GM04503 (cell line): ENCODE results near the gene OPCML.

ENCODE experiments used
- DNase-seq: peaks from one replicate; pipeline ENCODE4 v3.0.0-alpha.2; 2012; ENCODE audit warnings: low read depth

The OPCML gene

GRCh38 chr11:132888226-132888625 is 644.1 kb downstream of the OPCML start:
- DNase-seq = no peak

GRCh38 chr11:132886335-132886734 is 646.0 kb downstream of the OPCML start:
- DNase-seq = no peak

- no peak for DNase-seq
Observed at GRCh38 chr11:132883241-132883640, 649.1 kb downstream of the OPCML start.

GRCh38 chr11:132881622-132882021 is 650.7 kb downstream of the OPCML start:
- DNase-seq = no peak

- DNase-seq = no peak
Observed at GRCh38 chr11:132878111-132878510, 654.2 kb downstream of the OPCML start.

- no peak for DNase-seq
Observed at GRCh38 chr11:132876705-132877104, 655.6 kb downstream of the OPCML start.

GRCh38 chr11:132876239-132876638 is 656.1 kb downstream of the OPCML start:
- DNase-seq = no peak

- peak; percentile 51 for DNase-seq
Observed at GRCh38 chr11:132874638-132875037, 657.7 kb downstream of the OPCML start.

GRCh38 chr11:132873841-132874240 is 658.5 kb downstream of the OPCML start:
- no peak for DNase-seq

GRCh38 chr11:132872211-132872610 is 660.1 kb downstream of the OPCML start:
- no peak for DNase-seq

- DNase-seq = no peak
Observed at GRCh38 chr11:132866783-132867545, 665.3 kb downstream of the OPCML start.

- DNase-seq = no peak
Observed at GRCh38 chr11:132865623-132866022, 666.7 kb downstream of the OPCML start.

GRCh38 chr11:132864811-132865576 is 667.3 kb downstream of the OPCML start:
- DNase-seq = no peak

GRCh38 chr11:132862933-132863332 is 669.4 kb downstream of the OPCML start:
- no peak for DNase-seq

GRCh38 chr11:132862137-132862536 is 670.2 kb downstream of the OPCML start:
- DNase-seq = no peak

GRCh38 chr11:132859306-132859705 is 673.0 kb downstream of the OPCML start:
- no peak for DNase-seq

- no peak for DNase-seq
Observed at GRCh38 chr11:132858223-132858622, 674.1 kb downstream of the OPCML start.

- DNase-seq = no peak
Observed at GRCh38 chr11:132856032-132856431, 676.3 kb downstream of the OPCML start.

GRCh38 chr11:132855516-132855915 is 676.8 kb downstream of the OPCML start:
- DNase-seq = no peak

GRCh38 chr11:132853886-132854285 is 678.4 kb downstream of the OPCML start:
- no peak for DNase-seq

- DNase-seq = no peak
Observed at GRCh38 chr11:132852361-132852760, 679.9 kb downstream of the OPCML start.

GRCh38 chr11:132851247-132851646 is 681.1 kb downstream of the OPCML start:
- no peak for DNase-seq

GRCh38 chr11:132850266-132850665 is 682.0 kb downstream of the OPCML start:
- no peak for DNase-seq
